Esophagus squamous epithelium (tissue), 5 donors: ENCODE measurements around the gene DXO. TPM values are rescaled to one million over a fixed set of nuclear protein-coding genes. Genes with fewer than 3 reads are reported as not detected.

ENCODE experiments used
- DNase-seq: peaks from one replicate; lab custom pipeline; 2025; lab: John Stamatoyannopoulos, UW
- H3K27ac ChIP-seq, 4 donors: fragments of 200-600 bp; sonication (generic); one replicate each; pipeline ENCODE4 v1.5.1; 2016 to 2019; ENCODE audit warnings: mild to moderate bottlenecking in 1 of 4
- H3K27me3 ChIP-seq, 4 donors: fragments of 200-600 bp; sonication (generic); 1 replicate in 3 of 4; 2 replicates in 1 of 4; pipeline versions ENCODE4 v1.5.1 to v1.6.0; 2017 to 2021; ENCODE audit warnings: antibody characterized with exemption in 1 of 4
- H3K36me3 ChIP-seq, 3 donors: fragments of 200-600 bp; sonication (generic); one replicate each; pipeline ENCODE4 v1.5.1; 2016 to 2019
- H3K4me1 ChIP-seq, 3 donors: fragments of 200-600 bp; sonication (generic); one replicate each; pipeline ENCODE4 v1.5.1; 2017 to 2019
- H3K4me3 ChIP-seq, 4 donors: fragments of 200-600 bp; sonication (generic); 1 replicate in 3 of 4; 2 replicates in 1 of 4; pipeline ENCODE4 v1.5.1; 2016 to 2019; ENCODE audit warnings: mild to moderate bottlenecking in 2 of 4, moderate library complexity in 1 of 4
- H3K9me3 ChIP-seq, 3 donors: fragments of 200-600 bp; sonication (generic); one replicate each; pipeline ENCODE4 v1.5.1; 2016 to 2019
- CTCF ChIP-seq, 6 experiments: fragments of 450-650 bp in 4 of 6; fragments of 200-600 bp in 2 of 6; sonication (generic) in 2 of 6; IDR thresholded peaks; one replicate each; pipeline ENCODE4 v1.5.1; 2016 to 2019; ENCODE audit warnings: antibody characterized with exemption in 6 of 6, mild to moderate bottlenecking in 4 of 6, moderate library complexity in 4 of 6
- POLR2A ChIP-seq, 4 donors: fragments of 450-650 bp; IDR thresholded peaks; one replicate each; pipeline ENCODE4 v1.6.1; 2017; ENCODE audit warnings: antibody characterized with exemption in 4 of 4, mild to moderate bottlenecking in 4 of 4, moderate library complexity in 3 of 4
- WGBS, 2 donors: methylation state at CpG; one replicate each; pipeline ENCODE4 v1.1.5; 2018; 5-methylcytosine and 5-hydroxymethylcytosine counted together
- intact Hi-C: fragments of 100-400 bp; cut with DNase I; formaldehyde crosslinking; loops from one replicate; pipeline ENCODE4 v1.15.0; 2022
- total RNA-seq, 4 donors: library from RNA; depleted of rRNA; stranded (reverse); fragments of >200 nt; gene quantifications; one replicate each; pipeline ENCODE4 v1.1.0, GENCODE V29; 2016
- donor health status: DM: yes; HTN: yes; CAD: no.

Gene DXO
- total RNA-seq, 4 donors from 2014 or later = 7.8 to 13.2 (median 8.8) TPM

- Histone ChIP-seq H3K9me3 (no peaks in the 10 kb centered on the region), H3K27me3 (peaks cover 0 to 13% (median 0%) of the 10 kb centered on the region in 4 donors), H3K4me3 (peak within 1 kb of the TSS; percentile 8 to 62 (median 30)), H3K27ac (peak within 1 kb of the TSS; percentile 76 to 97 (median 90)), H3K4me1 (peaks cover 9 to 45% (median 30%) of the 10 kb centered on the region in 3 donors), H3K36me3 (peaks cover 0 to 8% (median 0%) of the 10 kb centered on the region in 3 donors)
- 10 to 22% methylated on average over 7 to 10 of the region's 11 CpGs for WGBS, 2 donors
- no peak for TF ChIP-seq CTCF (IDR thresholded peaks at IDR 0.05)
- TF ChIP-seq POLR2A (IDR thresholded peaks at IDR 0.05) = no peak
- no peak for DNase-seq
- intact Hi-C loops = no loop called here
Observed at GRCh38 chr6:31945507-31946369, 26.2 kb downstream of the DXO start, which contains the start of gene CFB. Gene CFB (plus strand): TSS chr6:31946095. CDS start chr6:31946222, 127 bp downstream.

DNA sequence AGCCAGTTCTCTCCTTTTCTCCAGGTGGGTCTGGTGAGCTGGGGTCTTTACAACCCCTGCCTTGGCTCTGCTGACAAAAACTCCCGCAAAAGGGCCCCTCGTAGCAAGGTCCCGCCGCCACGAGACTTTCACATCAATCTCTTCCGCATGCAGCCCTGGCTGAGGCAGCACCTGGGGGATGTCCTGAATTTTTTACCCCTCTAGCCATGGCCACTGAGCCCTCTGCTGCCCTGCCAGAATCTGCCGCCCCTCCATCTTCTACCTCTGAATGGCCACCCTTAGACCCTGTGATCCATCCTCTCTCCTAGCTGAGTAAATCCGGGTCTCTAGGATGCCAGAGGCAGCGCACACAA is 26.8 kb downstream of the DXO start:
- H3K27ac ChIP-seq = peak overlapping the region; percentile 76 to 97 (median 90)
- WGBS, 2 donors = 42 to 50% methylated on average over 4 to 9 of the region's 9 CpGs
- peaks cover 9 to 51% (median 32%) of the 10 kb centered on the region in 3 donors for H3K4me1 ChIP-seq
- no peaks in the 10 kb centered on the region for H3K9me3 ChIP-seq
- DNase-seq = no peak
- H3K36me3 ChIP-seq = peaks cover 0 to 3% (median 0%) of the 10 kb centered on the region in 3 donors
- intact Hi-C loops = no loop called here
- H3K27me3 ChIP-seq = peaks cover 0 to 16% (median 0%) of the 10 kb centered on the region in 4 donors
- H3K4me3 ChIP-seq = peak overlapping the region in 3 of 4 donors; percentile 28 to 62 (median 31)
- TF ChIP-seq POLR2A (IDR thresholded peaks at IDR 0.05) (no peak), CTCF (IDR thresholded peaks at IDR 0.05) (no peak)

GRCh38 chr6:31943742-31944141 is 28.2 kb downstream of the DXO start:
- TF ChIP-seq POLR2A (IDR thresholded peaks at IDR 0.05) = no peak
- no peak for TF ChIP-seq CTCF (IDR thresholded peaks at IDR 0.05)
- H3K4me3 ChIP-seq = no peak overlapping the region
- peaks cover 9 to 52% (median 32%) of the 10 kb centered on the region in 3 donors for H3K4me1 ChIP-seq
- WGBS, 2 donors = 83% methylated on average over 1 of the region's 3 CpGs; no CpG with 5 or more reads in 1 of the 2 donors
- peaks cover 0 to 20% (median 0%) of the 10 kb centered on the region in 4 donors for H3K27me3 ChIP-seq
- DNase-seq = no peak
- intact Hi-C loops = no loop called here
- H3K9me3 ChIP-seq = no peaks in the 10 kb centered on the region
- H3K27ac ChIP-seq = no peak overlapping the region
- H3K36me3 ChIP-seq = no peaks in the 10 kb centered on the region

GRCh38 chr6:31940256-31940664 is 31.7 kb downstream of the DXO start:
- Histone ChIP-seq H3K27ac (no peak overlapping the region), H3K4me3 (no peak overlapping the region), H3K4me1 (peaks cover 5 to 31% (median 18%) of the 10 kb centered on the region in 3 donors), H3K36me3 (no peaks in the 10 kb centered on the region), H3K9me3 (no peaks in the 10 kb centered on the region), H3K27me3 (peaks cover 0 to 20% (median 0%) of the 10 kb centered on the region in 4 donors)
- TF ChIP-seq CTCF (IDR thresholded peaks at IDR 0.05) (no peak), POLR2A (IDR thresholded peaks at IDR 0.05) (no peak)
- 3 to 10% methylated on average over 5 to 6 of the region's 6 CpGs for WGBS, 2 donors
- intact Hi-C loops = no loop called here
- DNase-seq = no peak

DNA sequence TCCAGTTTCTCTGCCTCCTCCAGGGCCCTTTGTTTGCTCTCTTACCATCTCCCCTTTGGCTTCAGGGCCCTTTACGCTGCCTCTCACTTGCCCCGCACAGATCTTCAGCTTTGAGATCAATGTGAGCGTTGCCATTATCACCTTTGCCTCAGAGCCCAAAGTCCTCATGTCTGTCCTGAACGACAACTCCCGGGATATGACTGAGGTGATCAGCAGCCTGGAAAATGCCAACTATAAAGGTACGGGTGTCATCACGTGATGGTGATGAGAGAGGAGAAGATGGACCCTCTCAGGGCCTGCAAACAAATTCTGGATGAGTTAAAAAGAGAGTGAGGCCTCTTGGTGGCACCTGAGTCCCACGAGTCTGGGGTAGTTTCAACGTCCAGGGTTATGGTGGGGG is 36.1 kb downstream of the DXO start:
- H3K4me1 ChIP-seq = peaks cover 0 to 7% (median 3%) of the 10 kb centered on the region in 3 donors
- DNase-seq = no peak
- 77 to 84% methylated on average over 7 to 8 of the region's 9 CpGs for whole genome bisulfite sequencing, 2 donors
- TF ChIP-seq POLR2A (IDR thresholded peaks at IDR 0.05) (no peak), CTCF (IDR thresholded peaks at IDR 0.05) (no peak)
- no peak overlapping the region for H3K27ac ChIP-seq
- intact Hi-C loops = no loop called here
- H3K36me3 ChIP-seq = no peaks in the 10 kb centered on the region
- H3K27me3 ChIP-seq = peaks cover 0 to 15% (median 0%) of the 10 kb centered on the region in 4 donors
- H3K9me3 ChIP-seq = no peaks in the 10 kb centered on the region
- no peak overlapping the region for H3K4me3 ChIP-seq
